T-helper 2 cell treated with Interferon-gamma antibody and Interleukin-4, amounts not matched to agents 100 ng/mL and 5 ng/mL, for 36 hours (primary cell): ENCODE data around the gene RFESD. TPM values are rescaled to one million over a fixed set of nuclear protein-coding genes. Genes with fewer than 3 reads are reported as not detected.
"Not testable (repeated sequence)": the region's sequence is repeated elsewhere in the genome, so short reads cannot be mapped to it uniquely, and the experiment has no call there.

Source experiments
- intact Hi-C: fragments of 100-400 bp; cut with micrococcal nuclease; formaldehyde crosslinking; loops from one replicate; pipeline ENCODE4 v1.15.1; 2023
- total RNA-seq: library from RNA; stranded (reverse); gene quantifications from 2 replicates; pipeline ENCODE4 v1.2.3, GENCODE V29; 2022

The RFESD gene
- total RNA-seq, 1 donor from 2014 or later, result 4.7 TPM

GRCh38 chr5:95704150-95704549 lies 57.6 kb downstream of the RFESD start:
- intact Hi-C loops, result no loop called here

GRCh38 chr5:95706196-95706595 lies 59.6 kb downstream of the RFESD start:
- intact Hi-C loops, result not testable (repeated sequence)

- intact Hi-C loops, result no loop called here
Observed at GRCh38 chr5:95707055-95707454, 60.5 kb downstream of the RFESD start.

Other genes with a start within 250 kb of the RFESD start
- gene SKIC3, start 91.8 kb upstream of the RFESD start, total RNA-seq, result 65.4 and 67.9 TPM in 2 replicates
- gene ARSK, start 91.7 kb upstream of the RFESD start, total RNA-seq, result 4.0 and 4.2 TPM in 2 replicates
- 0.30 and 0.48 TPM in 2 replicates for gene GPR150, start 26.7 kb upstream of the RFESD start, total RNA-seq
- not detected in 2 replicates for gene SPATA9, start 36.2 kb downstream of the RFESD start, total RNA-seq
- gene RHOBTB3, start 84.6 kb downstream of the RFESD start, total RNA-seq, result 0.41 and 0.59 TPM in 2 replicates
- 48.9 and 49.6 TPM in 2 replicates for gene GLRX, start 175.9 kb downstream of the RFESD start, total RNA-seq